Ovary (tissue), 3 donors: ENCODE data around the gene OSBPL1A.

Source experiments
- EP300 ChIP-seq: sonication (generic); formaldehyde crosslinking; IDR thresholded peaks from one replicate; pipeline ENCODE4 v1.6.1; 2017; ENCODE audit warnings: antibody characterized with exemption
- POLR2A ChIP-seq: fragments of 450-650 bp; IDR thresholded peaks from one replicate; pipeline ENCODE4 v1.6.1; 2017; ENCODE audit warnings: antibody characterized with exemption, mild to moderate bottlenecking, moderate library complexity
- TF ChIP-seq, protein P1 (sequence below), 3 donors: fragments of 450-650 bp in 2 of 3; fragments of 200-600 bp in 1 of 3; IDR thresholded peaks; one replicate each; pipeline versions ENCODE4 v1.5.1 to v1.8.0; 2016 to 2022; ENCODE audit warnings: antibody characterized with exemption in 3 of 3, mild to moderate bottlenecking in 1 of 3
- donor health status: DM: no; HTN: no; CAD: no.

DNA sequence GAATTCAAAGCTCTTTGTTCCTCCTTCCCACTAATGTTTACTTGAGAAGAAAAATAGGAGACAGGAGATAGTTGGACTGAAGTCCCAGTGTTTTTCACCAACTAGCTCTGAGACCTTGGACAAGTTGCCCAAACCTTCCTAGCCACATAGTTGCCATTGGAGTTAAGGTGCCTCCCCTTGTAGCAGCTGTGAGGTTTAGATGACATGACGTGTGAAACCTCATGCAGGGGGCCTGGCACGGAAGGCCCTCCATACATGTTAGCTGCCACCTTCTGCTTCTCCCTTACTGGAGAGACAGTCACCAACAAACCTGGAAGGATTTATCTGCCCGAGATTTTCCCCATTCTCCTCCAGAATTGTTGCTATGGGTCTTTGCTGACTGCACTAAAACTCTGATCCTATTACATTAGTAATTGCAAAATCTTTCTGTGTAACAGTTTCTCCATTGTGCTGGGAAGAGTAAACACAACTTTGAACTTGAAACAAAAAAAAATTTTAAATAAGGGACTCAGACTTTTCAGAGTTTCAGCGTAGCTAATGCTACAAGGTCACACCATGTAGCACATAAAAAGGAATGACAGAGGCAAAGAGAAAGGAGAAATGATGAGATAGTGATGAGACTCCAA, 282.6 kb downstream of the OSBPL1A start:
- TF ChIP-seq, protein P1, sequence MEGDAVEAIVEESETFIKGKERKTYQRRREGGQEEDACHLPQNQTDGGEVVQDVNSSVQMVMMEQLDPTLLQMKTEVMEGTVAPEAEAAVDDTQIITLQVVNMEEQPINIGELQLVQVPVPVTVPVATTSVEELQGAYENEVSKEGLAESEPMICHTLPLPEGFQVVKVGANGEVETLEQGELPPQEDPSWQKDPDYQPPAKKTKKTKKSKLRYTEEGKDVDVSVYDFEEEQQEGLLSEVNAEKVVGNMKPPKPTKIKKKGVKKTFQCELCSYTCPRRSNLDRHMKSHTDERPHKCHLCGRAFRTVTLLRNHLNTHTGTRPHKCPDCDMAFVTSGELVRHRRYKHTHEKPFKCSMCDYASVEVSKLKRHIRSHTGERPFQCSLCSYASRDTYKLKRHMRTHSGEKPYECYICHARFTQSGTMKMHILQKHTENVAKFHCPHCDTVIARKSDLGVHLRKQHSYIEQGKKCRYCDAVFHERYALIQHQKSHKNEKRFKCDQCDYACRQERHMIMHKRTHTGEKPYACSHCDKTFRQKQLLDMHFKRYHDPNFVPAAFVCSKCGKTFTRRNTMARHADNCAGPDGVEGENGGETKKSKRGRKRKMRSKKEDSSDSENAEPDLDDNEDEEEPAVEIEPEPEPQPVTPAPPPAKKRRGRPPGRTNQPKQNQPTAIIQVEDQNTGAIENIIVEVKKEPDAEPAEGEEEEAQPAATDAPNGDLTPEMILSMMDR (IDR thresholded peaks at IDR 0.05), result no peak
- no peak for TF ChIP-seq POLR2A
- TF ChIP-seq EP300, result no peak
